PFSK-1 (cell line): Measurements from ENCODE around the gene TENM3.

Source experiments
- FOXP2 ChIP-seq: optimal IDR thresholded peaks from 2 replicates; pipeline ENCODE3; 2011; ENCODE audit warnings: borderline replicate concordance, control low read depth, inconsistent platforms; ENCODE audit not compliant: insufficient read depth; ENCODE audit errors: extremely low read length, extremely low read depth
- POLR2AphosphoS5 ChIP-seq: IDR thresholded peaks from 2 replicates; pipeline ENCODE4 v1.6.1; 2012; ENCODE audit warnings: low read depth, mild to moderate bottlenecking, control low read depth, low read length, moderate library complexity
- REST ChIP-seq, 2 experiments: IDR thresholded peaks; 2 replicates each; pipeline versions ENCODE4 v1.6.1 to v1.8.0; 2011 to 2012; ENCODE audit warnings: low read depth in 2 of 2, low read length in 2 of 2, control low read depth in 1 of 2, inconsistent platforms in 1 of 2, mild to moderate bottlenecking in 1 of 2, moderate library complexity in 1 of 2; ENCODE audit not compliant: insufficient read depth in 1 of 2
- SIN3A ChIP-seq: IDR thresholded peaks from 2 replicates; pipeline ENCODE4 v1.6.1; 2012; ENCODE audit warnings: mild to moderate bottlenecking, low read length, moderate library complexity, borderline replicate concordance; ENCODE audit not compliant: insufficient read depth
- TAF1 ChIP-seq: IDR thresholded peaks from 2 replicates; pipeline ENCODE4 v1.6.1; 2012; ENCODE audit warnings: low read length, control low read depth, borderline replicate concordance; ENCODE audit not compliant: insufficient read depth

The TENM3 gene

GRCh38 chr4:182741054-182741453 lies 497.9 kb downstream of the TENM3 start:
- TF ChIP-seq REST (IDR thresholded peaks at IDR 0.05; ENCODE audit: insufficient read depth in 1 of 2, low read depth in 2 of 2, low read length in 2 of 2): no peak
- TF ChIP-seq SIN3A: no peak
- no peak for TF ChIP-seq POLR2AphosphoS5
- no peak for TF ChIP-seq TAF1
- TF ChIP-seq FOXP2: no peak

- TF ChIP-seq POLR2AphosphoS5: no peak
- no peak for TF ChIP-seq SIN3A
- TF ChIP-seq TAF1: no peak
- no peak for TF ChIP-seq FOXP2
- TF ChIP-seq REST (IDR thresholded peaks at IDR 0.05; ENCODE audit: insufficient read depth in 1 of 2, low read depth in 2 of 2, low read length in 2 of 2): no peak
These were observed 498.7 kb downstream of the TENM3 start for GRCh38 chr4:182741914-182742313.

- TF ChIP-seq REST (IDR thresholded peaks at IDR 0.05; ENCODE audit: insufficient read depth in 1 of 2, low read depth in 2 of 2, low read length in 2 of 2) (no peak), SIN3A (no peak), FOXP2 (no peak), POLR2AphosphoS5 (no peak)
These were observed 500.6 kb downstream of the TENM3 start for GRCh38 chr4:182743815-182744214.

GRCh38 chr4:182745237-182745636 lies 502.0 kb downstream of the TENM3 start:
- no peak for TF ChIP-seq FOXP2

GRCh38 chr4:182746876-182747275 lies 503.7 kb downstream of the TENM3 start:
- TF ChIP-seq REST (IDR thresholded peaks at IDR 0.05; ENCODE audit: insufficient read depth in 1 of 2, low read depth in 2 of 2, low read length in 2 of 2): no peak
- no peak for TF ChIP-seq SIN3A
- no peak for TF ChIP-seq POLR2AphosphoS5
- TF ChIP-seq FOXP2: no peak

- TF ChIP-seq REST (IDR thresholded peaks at IDR 0.05; ENCODE audit: insufficient read depth in 1 of 2, low read depth in 2 of 2, low read length in 2 of 2) (no peak), TAF1 (no peak), FOXP2 (no peak), POLR2AphosphoS5 (no peak), SIN3A (no peak)
These were observed 505.1 kb downstream of the TENM3 start for GRCh38 chr4:182748283-182748682.
